ENCODE measurements around the gene CHD2.
"Not testable (repeated sequence)": the region's sequence is repeated elsewhere in the genome, so short reads cannot be mapped to it uniquely, and the experiment has no call there.

The CHD2 gene

GRCh38 chr15:93030430-93031102 lies 130.4 kb downstream of the CHD2 start:
- Histone ChIP-seq H3K27ac (no peak overlapping the region), H3K27me3 (ENCODE audit: insufficient read depth, low read depth) (no peaks in the 10 kb centered on the region), H3K4me3 (IDR thresholded peaks at IDR 0.05; ENCODE audit: insufficient read depth, low read depth, low read length) (no peak overlapping the region), H3K79me2 (ENCODE audit: insufficient read depth, low read depth) (no peaks in the 10 kb centered on the region), H4K20me1 (ENCODE audit: insufficient read depth) (no peaks in the 10 kb centered on the region), H3K4me1 (ENCODE audit: low read depth, poor library complexity, severe bottlenecking) (peaks cover 54% of the 10 kb centered on the region), H3K4me2 (no peak overlapping the region; the same call in 1 of the 2 replicates), H3K36me3 (ENCODE audit: insufficient read depth) (no peaks in the 10 kb centered on the region; the same call in 1 of the 2 replicates), H3K9ac (no peak overlapping the region), H2AFZ (ENCODE audit: low read depth) (0 out of 2 replicates have a peak overlapping the region, but pooled peaks have one; percentile 30)
- TF ChIP-seq CTCF (conservative IDR thresholded peaks at IDR 0.05; ENCODE audit: low read depth, low read length), result peak; percentile 88

- Histone ChIP-seq H3K9ac (no peak overlapping the region), H3K27ac (no peak overlapping the region), H3K27me3 (ENCODE audit: insufficient read depth, low read depth) (no peaks in the 10 kb centered on the region), H4K20me1 (ENCODE audit: insufficient read depth) (no peaks in the 10 kb centered on the region), H3K4me1 (ENCODE audit: low read depth, poor library complexity, severe bottlenecking) (peaks cover 49% of the 10 kb centered on the region), H3K4me3 (IDR thresholded peaks at IDR 0.05; ENCODE audit: insufficient read depth, low read depth, low read length) (no peak overlapping the region), H3K36me3 (ENCODE audit: insufficient read depth) (no peaks in the 10 kb centered on the region), H3K4me2 (no peak overlapping the region), H3K79me2 (ENCODE audit: insufficient read depth, low read depth) (no peaks in the 10 kb centered on the region), H2AFZ (ENCODE audit: low read depth) (no peak overlapping the region)
- no peak for TF ChIP-seq CTCF (conservative IDR thresholded peaks at IDR 0.05; ENCODE audit: low read depth, low read length)
Observed at GRCh38 chr15:93031103-93031464, 131.0 kb downstream of the CHD2 start.

GRCh38 chr15:93031557-93032384 lies 131.6 kb downstream of the CHD2 start:
- not testable (repeated sequence) for H4K20me1 ChIP-seq (ENCODE audit: insufficient read depth); H3K27ac ChIP-seq; H3K36me3 ChIP-seq (ENCODE audit: insufficient read depth); H3K4me2 ChIP-seq; H3K4me3 ChIP-seq (IDR thresholded peaks at IDR 0.05; ENCODE audit: insufficient read depth, low read depth, low read length); H2AFZ ChIP-seq (ENCODE audit: low read depth); H3K27me3 ChIP-seq (ENCODE audit: insufficient read depth, low read depth); H3K9ac ChIP-seq; H3K79me2 ChIP-seq (ENCODE audit: insufficient read depth, low read depth)
- H3K4me1 ChIP-seq (ENCODE audit: low read depth, poor library complexity, severe bottlenecking), result peaks cover 42% of the 10 kb centered on the region

- not testable (repeated sequence) for H3K27ac ChIP-seq; H4K20me1 ChIP-seq (ENCODE audit: insufficient read depth); H3K27me3 ChIP-seq (ENCODE audit: insufficient read depth, low read depth); H3K9ac ChIP-seq; H3K36me3 ChIP-seq (ENCODE audit: insufficient read depth); H2AFZ ChIP-seq (ENCODE audit: low read depth); H3K4me2 ChIP-seq; H3K79me2 ChIP-seq (ENCODE audit: insufficient read depth, low read depth); H3K4me3 ChIP-seq (IDR thresholded peaks at IDR 0.05; ENCODE audit: insufficient read depth, low read depth, low read length)
- peaks cover 33% of the 10 kb centered on the region for H3K4me1 ChIP-seq (ENCODE audit: low read depth, poor library complexity, severe bottlenecking)
Observed at GRCh38 chr15:93032515-93033206, 132.5 kb downstream of the CHD2 start.

GRCh38 chr15:93033434-93034045 lies 133.4 kb downstream of the CHD2 start:
- no peak overlapping the region for H2AFZ ChIP-seq (ENCODE audit: low read depth)
- H3K36me3 ChIP-seq (ENCODE audit: insufficient read depth), result no peaks in the 10 kb centered on the region
- TF ChIP-seq CTCF (conservative IDR thresholded peaks at IDR 0.05; ENCODE audit: low read depth, low read length), result no peak
- H3K9ac ChIP-seq, result no peak overlapping the region
- no peak overlapping the region for H3K27ac ChIP-seq
- no peaks in the 10 kb centered on the region for H3K79me2 ChIP-seq (ENCODE audit: insufficient read depth, low read depth)
- H3K4me2 ChIP-seq, result no peak overlapping the region
- peaks cover 24% of the 10 kb centered on the region for H3K4me1 ChIP-seq (ENCODE audit: low read depth, poor library complexity, severe bottlenecking)
- no peaks in the 10 kb centered on the region for H3K27me3 ChIP-seq (ENCODE audit: insufficient read depth, low read depth)
- H3K4me3 ChIP-seq (IDR thresholded peaks at IDR 0.05; ENCODE audit: insufficient read depth, low read depth, low read length), result no peak overlapping the region
- H4K20me1 ChIP-seq (ENCODE audit: insufficient read depth), result no peaks in the 10 kb centered on the region
